Fibroblast of skin of left biceps (primary cell): Measurements from ENCODE around the gene ASCL5.
A peak's percentile ranks its signal among the peaks of the same experiment; 100 is the strongest.

Experiments used
- DNase-seq, 2 experiments: peaks; one replicate each; pipeline ENCODE4 v3.0.0-alpha.2; 2013; ENCODE audit warnings: low read depth in 2 of 2

The ASCL5 gene

GRCh38 chr1:201136355-201137023 is 9.5 kb upstream of the ASCL5 start:
- no peak for DNase-seq

- no peak for DNase-seq
Measured at GRCh38 chr1:201134405-201134804, 7.4 kb upstream of the ASCL5 start.

- DNase-seq, result no peak
Measured at GRCh38 chr1:201131398-201131797, 4.4 kb upstream of the ASCL5 start.

GRCh38 chr1:201128962-201129361 is 2.0 kb upstream of the ASCL5 start:
- no peak for DNase-seq

GRCh38 chr1:201128476-201128875 is 1.5 kb upstream of the ASCL5 start:
- no peak for DNase-seq

- DNase-seq, result peak; percentile 37 to 40
Measured at GRCh38 chr1:201127755-201128455, 921 bp upstream of the ASCL5 start.

GRCh38 chr1:201126463-201126831 is 537 bp downstream of the ASCL5 start:
- DNase-seq, result no peak

GRCh38 chr1:201125800-201126199 is 1.2 kb downstream of the ASCL5 start:
- DNase-seq, result no peak

GRCh38 chr1:201125019-201125418 is 2.0 kb downstream of the ASCL5 start:
- DNase-seq, result no peak

GRCh38 chr1:201123866-201124265 is 3.1 kb downstream of the ASCL5 start:
- no peak for DNase-seq

- no peak for DNase-seq
Measured at GRCh38 chr1:201122321-201122957, 4.5 kb downstream of the ASCL5 start.

GRCh38 chr1:201119206-201120197 is 7.5 kb downstream of the ASCL5 start:
- no peak for DNase-seq

GRCh38 chr1:201116091-201116490 is 10.9 kb downstream of the ASCL5 start:
- DNase-seq, result no peak

GRCh38 chr1:201115390-201115937 is 11.5 kb downstream of the ASCL5 start:
- no peak for DNase-seq

GRCh38 chr1:201114245-201115131 is 12.5 kb downstream of the ASCL5 start:
- peak; percentile 81 to 82 for DNase-seq

- no peak for DNase-seq
Measured at GRCh38 chr1:201113451-201114244, 13.3 kb downstream of the ASCL5 start.

- no peak for DNase-seq
Measured at GRCh38 chr1:201112926-201113325, 14.1 kb downstream of the ASCL5 start.

- no peak for DNase-seq
Measured at GRCh38 chr1:201112173-201112731, 14.7 kb downstream of the ASCL5 start, which contains the start of gene CACNA1S. CACNA1S (minus strand) TSS chr1:201112426; CDS start chr1:201112339, 87 bp downstream.

GRCh38 chr1:201111672-201112071 is 15.3 kb downstream of the ASCL5 start:
- no peak for DNase-seq
